Amniotic epithelial cell (primary cell): ENCODE data around the gene FOXD4L4.
"Not testable (repeated sequence)": the region's sequence is repeated elsewhere in the genome, so short reads cannot be mapped to it uniquely, and the experiment has no call there.

Source experiments
- DNase-seq: peaks from one replicate; pipeline ENCODE4 v3.0.0-alpha.2; 2010; ENCODE audit warnings: low read depth

The FOXD4L4 gene

GRCh38 chr9:65737096-65737564 lies at the start of gene FOXD4L4:
FOXD4L4 (plus strand) TSS chr9:65737146; CDS start chr9:65737146, 0 bp downstream.
- DNase-seq: not testable (repeated sequence)

DNA sequence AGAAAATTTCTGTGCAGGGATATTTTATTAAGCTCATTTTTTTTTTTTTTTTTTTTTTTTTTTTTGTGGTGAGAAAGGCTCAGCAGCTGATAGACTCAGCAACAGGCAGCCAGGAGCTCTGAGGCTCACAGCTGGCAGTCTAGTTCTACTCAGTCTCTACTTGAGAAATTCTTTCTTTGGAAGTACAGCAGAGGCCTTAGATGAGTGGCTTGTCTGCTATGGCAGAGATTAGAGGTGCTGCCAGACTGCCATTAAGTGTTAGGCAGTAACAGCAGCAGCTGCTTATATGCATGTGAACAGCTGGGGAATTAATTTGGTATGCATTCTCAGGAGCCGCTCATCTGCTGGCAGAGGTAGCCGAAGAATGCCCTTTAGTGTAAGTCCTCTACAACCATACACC lies 33.4 kb upstream of the FOXD4L4 start:
- DNase-seq: peak; percentile 16

DNA sequence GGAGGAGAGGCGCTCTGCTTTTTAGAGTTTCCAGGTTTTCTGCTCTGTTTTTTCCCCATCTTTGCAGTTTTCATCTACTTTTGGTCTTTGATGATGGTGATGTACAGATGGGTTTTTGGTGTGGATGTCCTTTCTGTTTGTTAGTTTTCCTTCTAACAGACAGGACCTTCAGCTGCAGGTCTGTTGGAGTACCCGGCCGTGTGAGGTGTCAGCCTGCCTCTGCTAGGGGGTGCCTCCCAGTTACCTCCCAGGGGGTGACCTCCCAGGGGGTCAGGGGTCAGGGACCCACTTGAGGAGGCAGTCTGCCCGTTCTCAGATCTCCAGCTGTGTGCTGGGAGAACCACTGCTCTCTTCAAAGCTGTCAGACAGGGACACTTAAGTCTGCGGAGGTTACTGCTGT lies 22.5 kb upstream of the FOXD4L4 start:
- not testable (repeated sequence) for DNase-seq

DNA sequence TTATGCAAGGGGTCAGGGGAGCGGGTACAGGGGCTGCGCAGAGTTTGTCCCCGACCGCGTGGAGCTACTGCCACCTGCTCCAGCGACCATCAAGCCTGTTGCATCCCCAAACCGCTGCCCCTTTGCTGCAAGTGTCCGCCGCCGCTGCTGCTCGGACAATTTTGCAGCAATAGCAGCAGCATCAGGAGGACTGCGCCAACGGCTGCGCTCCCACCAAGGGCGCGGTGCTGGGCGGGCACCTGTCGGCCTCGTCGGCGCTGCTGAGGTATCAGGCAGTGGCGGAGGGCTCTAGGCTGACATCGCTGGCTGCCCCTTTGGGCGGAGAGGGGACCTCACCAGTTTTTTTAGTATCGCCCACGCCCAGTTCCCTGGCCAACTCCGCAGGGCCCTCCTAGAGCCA lies 1.2 kb downstream of the FOXD4L4 start:
- DNase-seq: not testable (repeated sequence)
